Lower leg skin (tissue), 3 donors: ENCODE results near the gene NEDD9.

Experiments used
- POLR2A ChIP-seq, 2 donors: fragments of 450-650 bp; IDR thresholded peaks; one replicate each; pipeline ENCODE4 v1.6.1; 2016 to 2017; ENCODE audit warnings: antibody characterized with exemption in 2 of 2, mild to moderate bottlenecking in 1 of 2, moderate library complexity in 1 of 2
- TF ChIP-seq, protein P1 (sequence below), 3 donors: fragments of 450-650 bp; IDR thresholded peaks; one replicate each; pipeline ENCODE4 v1.5.1; 2016; ENCODE audit warnings: antibody characterized with exemption in 3 of 3, mild to moderate bottlenecking in 3 of 3, moderate library complexity in 2 of 3

DNA sequence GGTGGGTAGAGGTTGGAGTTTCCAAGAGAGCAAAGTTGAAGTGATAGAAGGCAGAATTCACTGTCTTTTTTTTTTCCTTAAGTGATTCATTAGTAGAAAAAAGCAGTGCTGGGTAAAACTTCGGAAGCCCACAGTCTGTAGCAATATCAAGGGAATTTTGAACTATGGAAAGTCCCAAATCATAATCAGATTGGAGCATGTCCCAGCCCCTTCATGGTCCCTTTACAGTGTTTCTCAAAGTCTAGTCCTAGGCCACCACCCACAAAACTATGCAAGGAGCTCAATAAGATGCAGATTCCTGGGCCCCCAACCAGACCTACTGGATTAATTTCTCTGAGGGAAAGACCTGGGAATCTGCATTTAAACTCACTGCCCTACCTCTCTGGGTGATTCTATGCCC, 22.6 kb downstream of the NEDD9 start:
- TF ChIP-seq, protein P1, sequence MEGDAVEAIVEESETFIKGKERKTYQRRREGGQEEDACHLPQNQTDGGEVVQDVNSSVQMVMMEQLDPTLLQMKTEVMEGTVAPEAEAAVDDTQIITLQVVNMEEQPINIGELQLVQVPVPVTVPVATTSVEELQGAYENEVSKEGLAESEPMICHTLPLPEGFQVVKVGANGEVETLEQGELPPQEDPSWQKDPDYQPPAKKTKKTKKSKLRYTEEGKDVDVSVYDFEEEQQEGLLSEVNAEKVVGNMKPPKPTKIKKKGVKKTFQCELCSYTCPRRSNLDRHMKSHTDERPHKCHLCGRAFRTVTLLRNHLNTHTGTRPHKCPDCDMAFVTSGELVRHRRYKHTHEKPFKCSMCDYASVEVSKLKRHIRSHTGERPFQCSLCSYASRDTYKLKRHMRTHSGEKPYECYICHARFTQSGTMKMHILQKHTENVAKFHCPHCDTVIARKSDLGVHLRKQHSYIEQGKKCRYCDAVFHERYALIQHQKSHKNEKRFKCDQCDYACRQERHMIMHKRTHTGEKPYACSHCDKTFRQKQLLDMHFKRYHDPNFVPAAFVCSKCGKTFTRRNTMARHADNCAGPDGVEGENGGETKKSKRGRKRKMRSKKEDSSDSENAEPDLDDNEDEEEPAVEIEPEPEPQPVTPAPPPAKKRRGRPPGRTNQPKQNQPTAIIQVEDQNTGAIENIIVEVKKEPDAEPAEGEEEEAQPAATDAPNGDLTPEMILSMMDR (IDR thresholded peaks at IDR 0.05) = no peak
- TF ChIP-seq POLR2A (IDR thresholded peaks at IDR 0.05) = no peak
